HFFc6 (cell line): ENCODE measurements around the gene ACOT8. TPM values are rescaled to one million over a fixed set of nuclear protein-coding genes. Genes with fewer than 3 reads are reported as not detected.

Experiments used
- DNase-seq: peaks from one replicate; pipeline ENCODE4 v3.0.0-alpha.2; 2018
- H3K27ac Mint-ChIP-seq: 2 replicates; pipeline ENCODE4 v1.8.0; 2020; ENCODE audit warnings: mild to moderate bottlenecking, mixed read lengths
- H3K27me3 Mint-ChIP-seq: 2 replicates; pipeline ENCODE4 v1.8.0; 2021; ENCODE audit warnings: mild to moderate bottlenecking, moderate library complexity, mixed read lengths; ENCODE audit not compliant: insufficient read depth
- H3K36me3 Mint-ChIP-seq: 2 replicates; pipeline ENCODE4 v1.8.0; 2021; ENCODE audit warnings: low read depth, mixed read lengths
- H3K4me1 Mint-ChIP-seq: 2 replicates; pipeline ENCODE4 v1.8.0; 2020; ENCODE audit warnings: low read depth, mixed read lengths
- H3K4me3 Mint-ChIP-seq: 2 replicates; pipeline ENCODE4 v1.8.0; 2020; ENCODE audit warnings: mild to moderate bottlenecking, moderate library complexity, mixed read lengths
- H3K9me3 Mint-ChIP-seq: 2 replicates; pipeline ENCODE4 v1.8.0; 2020; ENCODE audit warnings: mild to moderate bottlenecking, mixed read lengths
- total RNA-seq, 6 experiments: library from RNA; stranded (reverse); fragmentation: NEBNext Ultra II Directional; extraction: Animal tissue kit (Norgen Biotek cat#: 25700); gene quantifications; 2 replicates in 1 of 6; 3 replicates in 5 of 6; pipeline ENCODE4 v1.2.3, GENCODE V29; 2021
- TF ChIP-seq, protein P1 (sequence below): fragments of 200-600 bp; sonication (generic); IDR thresholded peaks from 2 replicates; pipeline ENCODE4 v1.5.0; 2021; ENCODE audit warnings: antibody characterized with exemption, mild to moderate bottlenecking

The ACOT8 gene
- total RNA-seq, 6 experiments from 2014 or later = 24.2 to 31.2 (median 26.4) TPM

DNA sequence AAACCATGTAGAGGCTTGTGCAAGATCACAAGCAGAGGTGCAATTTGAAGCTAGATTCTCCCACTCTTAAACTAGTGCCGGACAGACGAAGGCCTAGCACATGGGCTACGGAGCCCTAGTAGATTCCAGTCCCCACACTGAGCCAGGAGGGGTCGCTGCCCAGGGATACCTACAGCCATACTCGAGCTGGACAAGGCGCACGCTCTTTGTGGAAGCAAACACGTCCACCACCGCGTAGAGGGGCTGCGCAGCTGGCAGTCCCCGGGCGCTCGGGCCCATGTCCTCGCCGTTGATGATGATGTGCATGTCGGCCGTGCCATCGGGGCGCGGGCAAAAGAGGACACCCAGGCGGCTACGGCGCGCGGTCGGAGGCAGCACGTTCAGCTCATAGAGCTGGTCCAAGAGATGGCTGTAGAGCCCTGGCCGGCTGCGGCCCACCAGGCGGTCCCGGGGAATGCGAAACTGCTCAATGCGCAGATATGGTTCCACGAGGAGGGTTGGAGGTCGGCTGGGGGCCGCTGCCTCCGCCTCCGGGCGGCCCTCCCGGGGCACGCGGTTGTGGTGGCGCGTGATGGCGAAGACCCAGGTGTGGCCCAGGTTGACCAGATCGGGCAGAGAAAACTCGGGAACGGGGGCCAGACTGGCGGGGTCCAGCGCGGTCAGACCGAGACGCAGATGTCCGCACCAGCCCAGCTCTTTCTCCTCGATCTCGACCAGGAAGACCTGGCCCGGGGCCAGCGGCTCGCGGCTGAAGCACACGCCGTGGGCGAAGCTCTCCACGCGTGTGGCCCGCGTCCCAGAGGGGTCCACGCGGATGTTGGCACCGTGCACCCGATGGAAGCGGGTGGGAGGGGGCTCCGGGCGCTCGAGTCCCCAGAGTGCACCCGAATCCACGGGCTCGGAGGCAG is 33.1 kb upstream of the ACOT8 start:
- Mint-ChIP-seq H3K4me3 (peak overlapping the region; percentile 93), H3K9me3 (no peaks in the 10 kb centered on the region), H3K27me3 (peaks cover 5% of the 10 kb centered on the region), H3K4me1 (peaks cover 31% of the 10 kb centered on the region), H3K27ac (peak overlapping the region; percentile 65), H3K36me3 (no peaks in the 10 kb centered on the region; the same call in 1 of the 2 replicates)
- TF ChIP-seq, protein P1, sequence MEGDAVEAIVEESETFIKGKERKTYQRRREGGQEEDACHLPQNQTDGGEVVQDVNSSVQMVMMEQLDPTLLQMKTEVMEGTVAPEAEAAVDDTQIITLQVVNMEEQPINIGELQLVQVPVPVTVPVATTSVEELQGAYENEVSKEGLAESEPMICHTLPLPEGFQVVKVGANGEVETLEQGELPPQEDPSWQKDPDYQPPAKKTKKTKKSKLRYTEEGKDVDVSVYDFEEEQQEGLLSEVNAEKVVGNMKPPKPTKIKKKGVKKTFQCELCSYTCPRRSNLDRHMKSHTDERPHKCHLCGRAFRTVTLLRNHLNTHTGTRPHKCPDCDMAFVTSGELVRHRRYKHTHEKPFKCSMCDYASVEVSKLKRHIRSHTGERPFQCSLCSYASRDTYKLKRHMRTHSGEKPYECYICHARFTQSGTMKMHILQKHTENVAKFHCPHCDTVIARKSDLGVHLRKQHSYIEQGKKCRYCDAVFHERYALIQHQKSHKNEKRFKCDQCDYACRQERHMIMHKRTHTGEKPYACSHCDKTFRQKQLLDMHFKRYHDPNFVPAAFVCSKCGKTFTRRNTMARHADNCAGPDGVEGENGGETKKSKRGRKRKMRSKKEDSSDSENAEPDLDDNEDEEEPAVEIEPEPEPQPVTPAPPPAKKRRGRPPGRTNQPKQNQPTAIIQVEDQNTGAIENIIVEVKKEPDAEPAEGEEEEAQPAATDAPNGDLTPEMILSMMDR = peak; percentile 71
- DNase-seq = peak; percentile 46

DNA sequence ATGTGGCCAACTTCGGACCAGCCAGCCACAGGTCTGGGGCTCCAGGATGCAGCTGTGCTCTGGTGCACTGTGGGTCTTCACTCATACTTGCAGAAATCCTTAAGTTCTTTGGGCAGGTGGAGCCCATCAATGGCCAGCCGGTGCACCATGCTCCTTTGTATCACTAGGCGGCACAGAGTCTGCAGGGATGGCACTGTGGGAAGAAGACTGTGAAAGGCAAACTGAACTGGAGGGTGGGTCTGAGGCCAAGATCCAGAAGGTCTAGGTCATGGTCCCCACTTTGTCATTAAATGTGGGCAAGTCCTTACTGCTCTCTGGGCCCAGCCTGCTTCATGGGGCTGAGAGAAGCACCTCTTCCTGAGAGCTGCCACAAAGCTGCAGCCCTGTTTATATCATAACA is 31.5 kb upstream of the ACOT8 start:
- Mint-ChIP-seq H3K4me3 (no peak overlapping the region), H3K36me3 (peaks cover 5% of the 10 kb centered on the region), H3K27ac (no peak overlapping the region), H3K27me3 (peaks cover 5% of the 10 kb centered on the region), H3K9me3 (no peaks in the 10 kb centered on the region), H3K4me1 (peaks cover 39% of the 10 kb centered on the region)
- no peak for DNase-seq
- TF ChIP-seq, protein P1 = no peak

DNA sequence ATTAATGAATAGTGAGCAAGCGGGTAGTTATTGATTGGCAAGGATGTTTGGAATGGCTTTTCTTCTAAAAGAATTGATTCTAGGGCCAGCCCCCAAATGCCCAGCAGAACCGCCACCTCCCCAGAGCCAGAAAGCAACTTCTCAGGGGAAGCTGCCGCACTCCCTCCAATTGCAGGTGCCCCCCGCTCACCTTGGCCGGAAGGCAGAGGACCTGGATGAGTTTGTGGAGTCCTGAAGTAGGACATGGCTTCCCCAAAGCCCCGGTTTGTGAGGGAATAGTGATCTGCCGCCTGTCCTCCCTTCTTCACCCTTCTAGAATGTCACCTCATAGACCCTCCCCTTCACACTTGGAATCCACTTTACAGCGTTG is 30.1 kb upstream of the ACOT8 start, which contains the start of gene SPATA25:
SPATA25 (minus strand) TSS at position 277 of the 370 bp plus-strand sequence; CDS start at position 245, 32 bp downstream.
- DNase-seq = no peak
- peaks cover 5% of the 10 kb centered on the region for H3K27me3 Mint-ChIP-seq
- H3K36me3 Mint-ChIP-seq = peaks cover 17% of the 10 kb centered on the region
- no peaks in the 10 kb centered on the region for H3K9me3 Mint-ChIP-seq
- H3K4me3 Mint-ChIP-seq = no peak within 1 kb of the TSS
- H3K27ac Mint-ChIP-seq = no peak within 1 kb of the TSS
- peaks cover 37% of the 10 kb centered on the region for H3K4me1 Mint-ChIP-seq
- TF ChIP-seq, protein P1 = no peak

DNA sequence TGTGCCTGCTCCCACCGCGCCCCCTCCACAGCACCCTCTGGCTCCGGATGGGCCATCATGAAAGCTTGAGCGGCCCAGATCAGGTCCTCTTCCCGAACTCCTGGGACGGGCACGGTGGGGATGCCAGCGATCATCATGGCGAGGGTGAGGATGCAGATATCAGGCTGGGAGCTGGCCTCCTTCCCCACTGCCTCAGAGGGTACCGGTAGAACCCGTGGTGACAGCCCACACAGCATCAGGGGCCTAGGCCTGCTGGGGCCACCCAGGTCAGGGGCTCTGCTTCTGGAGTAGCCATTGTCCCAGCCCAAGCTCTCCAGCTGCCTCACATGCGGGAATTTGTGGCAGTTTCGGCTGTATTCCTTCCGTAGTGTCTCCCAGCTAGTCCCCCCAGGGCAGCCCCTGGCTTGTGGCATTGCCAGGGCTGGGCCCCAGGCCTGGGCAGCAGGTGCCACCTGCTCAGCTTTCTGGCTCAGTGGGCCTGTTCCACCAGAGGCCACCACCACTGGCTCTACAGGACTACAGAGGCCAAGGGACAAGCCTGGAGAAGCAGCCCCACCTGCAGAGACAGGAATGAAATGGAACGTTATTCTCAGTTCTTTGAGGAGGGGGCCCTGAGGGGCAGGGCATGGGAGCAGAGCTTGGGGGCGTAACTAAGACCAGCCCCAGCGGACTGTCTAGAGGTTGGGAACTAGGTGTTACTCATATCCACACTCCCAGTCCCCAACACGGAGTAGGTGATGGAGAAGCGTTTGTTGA is 29.6 kb upstream of the ACOT8 start:
- Mint-ChIP-seq H3K36me3 (peaks cover 19% of the 10 kb centered on the region), H3K27ac (no peak overlapping the region), H3K27me3 (peaks cover 3% of the 10 kb centered on the region), H3K4me3 (no peak overlapping the region), H3K9me3 (no peaks in the 10 kb centered on the region), H3K4me1 (peaks cover 37% of the 10 kb centered on the region)
- TF ChIP-seq, protein P1 = no peak
- no peak for DNase-seq

DNA sequence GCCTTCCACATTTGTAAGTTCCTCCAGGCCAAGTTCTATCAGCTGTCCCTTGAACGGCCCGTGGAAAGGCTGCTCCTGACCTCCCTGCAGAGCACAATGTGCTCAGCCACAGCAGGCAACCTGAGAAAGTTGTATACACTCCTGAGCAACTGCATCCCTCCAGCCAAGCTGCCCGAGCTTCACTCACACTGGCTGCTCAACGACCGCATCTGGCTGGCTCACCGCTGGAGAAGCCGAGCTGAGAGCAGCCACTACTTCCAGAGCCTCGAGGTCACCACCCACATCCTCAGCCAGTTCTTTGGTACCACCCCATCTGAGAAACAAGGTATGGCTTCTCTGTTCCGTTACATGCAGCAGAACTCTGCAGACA is 25.9 kb upstream of the ACOT8 start:
- Mint-ChIP-seq H3K27ac (no peak overlapping the region), H3K4me1 (peaks cover 37% of the 10 kb centered on the region), H3K4me3 (no peak overlapping the region), H3K9me3 (no peaks in the 10 kb centered on the region), H3K36me3 (peaks cover 24% of the 10 kb centered on the region), H3K27me3 (peaks cover 2% of the 10 kb centered on the region; the same call in 1 of the 2 replicates)
- TF ChIP-seq, protein P1 = no peak
- no peak for DNase-seq
